GM12874 (cell line): ENCODE results near the gene OTOP2.

Experiments used
- TF ChIP-seq, protein P1 (sequence below): IDR thresholded peaks from 2 replicates; pipeline ENCODE4 v1.5.1; 2011; ENCODE audit warnings: low read depth, mild to moderate bottlenecking, control low read depth, low read length, moderate library complexity; ENCODE audit not compliant: insufficient read depth

The OTOP2 gene

DNA sequence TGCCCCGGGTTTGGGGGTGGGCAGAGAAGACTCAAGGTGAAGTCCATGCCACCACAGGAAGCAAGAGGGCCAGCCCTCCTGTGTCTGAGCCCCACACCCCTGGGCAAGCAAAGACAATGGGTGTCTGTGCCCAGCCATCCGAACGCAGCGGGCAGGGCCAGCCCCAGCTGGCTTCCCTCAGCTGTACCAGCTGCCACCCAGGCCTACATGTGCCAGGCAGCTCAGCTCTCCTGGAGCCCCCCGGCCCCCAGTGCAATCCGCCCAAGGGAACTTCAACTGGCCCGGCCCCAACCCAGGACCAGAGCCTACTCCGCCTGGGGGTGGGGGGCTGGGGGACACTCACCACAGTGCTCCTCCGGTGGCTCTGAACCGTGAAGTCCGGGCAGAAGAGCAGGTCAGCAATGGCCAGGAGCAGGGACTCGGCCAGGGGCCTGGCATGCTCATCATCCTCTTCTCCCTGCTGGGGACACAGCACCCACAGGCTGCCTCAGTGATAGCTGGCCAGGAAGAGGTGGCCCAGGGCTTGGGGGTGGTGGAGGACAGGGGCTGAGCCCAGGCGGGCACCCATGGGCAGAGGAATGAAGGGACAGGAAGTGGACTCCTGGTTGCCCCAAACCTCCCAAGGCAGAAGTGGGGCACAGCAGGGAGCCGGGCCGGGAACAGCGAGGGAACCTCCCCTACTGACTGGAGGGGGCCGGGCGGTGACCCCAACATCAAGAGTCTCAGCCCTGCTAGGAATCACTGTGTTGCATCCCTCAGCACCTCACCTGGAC lies 38.7 kb downstream of the OTOP2 start:
- TF ChIP-seq, protein P1, sequence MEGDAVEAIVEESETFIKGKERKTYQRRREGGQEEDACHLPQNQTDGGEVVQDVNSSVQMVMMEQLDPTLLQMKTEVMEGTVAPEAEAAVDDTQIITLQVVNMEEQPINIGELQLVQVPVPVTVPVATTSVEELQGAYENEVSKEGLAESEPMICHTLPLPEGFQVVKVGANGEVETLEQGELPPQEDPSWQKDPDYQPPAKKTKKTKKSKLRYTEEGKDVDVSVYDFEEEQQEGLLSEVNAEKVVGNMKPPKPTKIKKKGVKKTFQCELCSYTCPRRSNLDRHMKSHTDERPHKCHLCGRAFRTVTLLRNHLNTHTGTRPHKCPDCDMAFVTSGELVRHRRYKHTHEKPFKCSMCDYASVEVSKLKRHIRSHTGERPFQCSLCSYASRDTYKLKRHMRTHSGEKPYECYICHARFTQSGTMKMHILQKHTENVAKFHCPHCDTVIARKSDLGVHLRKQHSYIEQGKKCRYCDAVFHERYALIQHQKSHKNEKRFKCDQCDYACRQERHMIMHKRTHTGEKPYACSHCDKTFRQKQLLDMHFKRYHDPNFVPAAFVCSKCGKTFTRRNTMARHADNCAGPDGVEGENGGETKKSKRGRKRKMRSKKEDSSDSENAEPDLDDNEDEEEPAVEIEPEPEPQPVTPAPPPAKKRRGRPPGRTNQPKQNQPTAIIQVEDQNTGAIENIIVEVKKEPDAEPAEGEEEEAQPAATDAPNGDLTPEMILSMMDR: no peak

DNA sequence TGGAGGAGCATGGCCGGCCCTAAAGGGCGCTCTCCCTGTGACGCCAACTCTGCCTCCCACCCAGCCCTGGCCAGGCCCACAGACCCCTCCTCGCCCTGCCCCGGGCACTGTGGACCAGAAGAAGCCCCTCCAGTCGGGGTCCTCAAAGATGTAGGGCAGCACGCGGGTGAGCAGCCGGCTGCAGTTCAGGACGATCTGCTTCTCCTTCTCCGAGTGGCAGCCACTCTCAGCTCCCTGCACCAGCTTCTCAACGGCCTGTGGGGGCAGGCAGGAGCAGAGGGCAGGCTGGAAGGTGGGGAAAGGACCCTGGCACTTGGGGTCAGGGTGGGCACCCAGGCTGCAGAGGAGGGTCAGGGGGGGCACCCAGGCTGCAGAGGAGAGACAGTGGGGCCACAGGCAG lies 39.6 kb downstream of the OTOP2 start:
- TF ChIP-seq, protein P1: no peak

DNA sequence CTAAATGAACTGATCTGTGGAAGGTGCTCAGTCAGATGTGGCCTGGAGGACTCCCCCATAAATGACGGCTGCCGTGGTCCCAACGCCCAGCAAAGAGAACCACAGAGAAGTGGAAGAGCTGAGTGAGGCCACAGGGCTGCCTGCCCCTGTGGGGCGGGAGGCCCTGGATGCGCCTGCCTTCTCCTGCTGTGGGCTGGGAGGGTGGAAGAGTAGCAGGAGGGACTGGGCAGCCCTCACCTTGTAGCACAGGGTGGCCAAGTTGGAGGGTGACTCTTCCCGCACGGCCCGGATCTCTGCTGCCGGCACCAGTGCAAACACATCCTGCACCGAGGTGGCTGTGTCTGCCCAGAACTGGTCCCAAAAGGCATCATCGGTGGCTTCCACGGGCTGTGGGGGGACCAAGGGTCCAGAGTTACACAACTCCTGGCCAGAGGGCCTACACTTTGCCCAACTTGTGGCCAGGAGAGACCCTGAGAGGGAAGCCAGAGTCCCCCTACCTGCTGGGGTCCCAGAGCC lies 40.2 kb downstream of the OTOP2 start:
- TF ChIP-seq, protein P1: no peak

DNA sequence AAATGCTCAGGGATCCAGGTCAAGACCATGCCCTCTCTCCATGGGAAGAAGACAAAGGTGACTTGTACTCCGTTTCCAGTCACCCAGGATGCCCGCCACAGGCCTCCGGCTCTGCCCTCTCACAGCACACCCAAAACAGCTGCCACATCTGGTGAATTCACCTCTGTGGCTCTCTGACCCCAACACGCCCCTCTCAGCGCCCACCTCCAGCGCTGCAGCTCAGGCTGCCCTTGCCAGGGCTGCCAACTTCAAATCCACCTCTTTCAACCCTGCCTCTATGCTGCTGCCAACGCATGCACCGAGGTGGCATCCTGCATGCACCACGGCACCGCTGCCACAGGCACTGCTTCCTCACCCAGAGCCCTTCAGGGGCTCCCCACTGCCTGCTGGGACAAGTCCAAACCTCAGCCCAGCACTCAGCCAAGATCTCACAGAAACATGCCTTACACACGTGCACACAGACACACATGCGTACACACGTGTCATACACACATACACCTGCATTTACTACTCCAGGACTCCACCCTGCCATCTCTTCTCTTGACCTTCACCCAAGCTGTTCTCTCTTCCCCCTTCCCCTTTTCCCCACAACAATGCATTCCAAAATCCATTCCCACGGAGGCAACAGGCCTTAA lies 41.0 kb downstream of the OTOP2 start:
- TF ChIP-seq, protein P1: no peak

DNA sequence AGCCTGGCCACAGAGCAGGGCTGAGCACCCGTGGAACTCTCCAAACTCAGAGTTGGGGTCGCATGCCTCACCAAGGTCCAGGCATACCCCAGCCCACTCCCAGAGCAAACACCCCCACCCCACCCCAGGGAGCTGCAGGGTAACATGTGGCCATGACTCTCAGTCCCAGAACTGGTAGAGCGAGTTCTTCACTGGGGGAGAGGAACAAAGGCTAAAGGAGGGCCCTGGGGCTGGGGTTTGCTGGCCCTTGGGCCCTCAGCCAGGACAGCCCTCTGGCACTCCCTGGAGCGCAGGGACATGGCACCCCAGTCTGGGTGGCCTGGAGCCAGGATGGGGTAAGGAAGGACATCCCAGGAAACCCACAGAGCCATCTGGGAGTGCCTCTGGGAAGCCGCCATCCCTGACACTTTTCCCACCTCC lies 44.3 kb downstream of the OTOP2 start:
- TF ChIP-seq, protein P1: no peak

DNA sequence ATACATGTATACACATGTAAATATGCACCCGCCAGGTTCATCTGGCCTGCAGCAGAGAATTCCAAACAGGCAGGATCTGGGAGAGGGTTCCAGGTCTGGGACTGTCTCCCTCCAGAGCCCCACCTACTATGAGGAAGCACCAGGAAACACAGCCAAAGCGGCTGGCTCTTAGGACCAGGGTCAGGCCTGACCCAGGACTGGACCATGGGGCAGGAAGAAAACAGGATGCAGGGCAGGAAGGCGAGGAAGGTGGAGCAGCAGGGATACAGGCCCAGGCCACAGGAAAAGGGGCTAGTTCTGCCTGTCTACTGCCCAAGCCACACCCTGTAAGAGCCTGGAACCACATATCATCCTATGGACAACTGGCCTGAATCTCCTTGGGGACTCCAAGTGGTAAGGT lies 46.3 kb downstream of the OTOP2 start:
- TF ChIP-seq, protein P1: no peak

DNA sequence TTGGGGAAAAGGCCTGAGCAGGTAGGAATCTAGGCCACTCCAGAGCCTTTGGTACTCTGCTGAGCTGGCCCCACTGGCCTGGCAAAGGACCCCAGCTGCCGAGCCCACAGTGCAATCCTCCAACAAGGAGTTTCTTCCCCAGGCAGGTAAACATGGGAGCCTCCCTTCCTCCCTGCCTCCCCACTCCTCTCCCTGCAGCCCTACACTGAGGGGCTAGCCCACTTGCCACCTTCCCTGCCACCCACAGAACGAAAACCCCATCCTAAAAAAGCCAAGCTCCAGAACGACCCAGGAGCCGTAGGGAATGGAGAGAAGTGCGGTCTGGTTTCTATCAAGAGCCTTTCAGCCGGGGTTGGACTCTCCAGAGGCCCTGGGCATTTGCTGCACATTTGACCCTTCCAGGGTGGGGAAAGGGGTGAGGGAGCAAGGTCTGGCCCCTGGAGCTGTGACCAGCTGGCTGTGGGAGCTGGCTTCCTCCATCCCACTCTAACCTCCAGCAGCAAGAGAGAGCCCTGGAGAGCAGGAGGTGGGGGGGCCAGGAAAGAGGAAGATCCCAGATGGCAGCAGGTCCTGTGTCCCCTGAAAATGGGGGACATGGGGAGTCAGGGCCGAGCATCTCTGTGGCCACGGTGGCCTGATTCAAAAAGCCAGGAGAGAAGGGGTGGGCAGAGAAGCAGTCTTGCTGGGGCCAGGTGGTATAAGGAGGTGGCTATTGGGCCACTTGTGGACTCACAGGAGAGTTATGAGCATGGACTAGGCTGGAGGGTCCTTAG lies 47.2 kb downstream of the OTOP2 start:
- TF ChIP-seq, protein P1: no peak
